ENCODE data around the gene ZDHHC9. TPM values are rescaled to one million over a fixed set of nuclear protein-coding genes. Genes with fewer than 3 reads are reported as not detected.

The ZDHHC9 gene
- 9.2 and 27.5 TPM in 2 replicates for total RNA-seq

DNA sequence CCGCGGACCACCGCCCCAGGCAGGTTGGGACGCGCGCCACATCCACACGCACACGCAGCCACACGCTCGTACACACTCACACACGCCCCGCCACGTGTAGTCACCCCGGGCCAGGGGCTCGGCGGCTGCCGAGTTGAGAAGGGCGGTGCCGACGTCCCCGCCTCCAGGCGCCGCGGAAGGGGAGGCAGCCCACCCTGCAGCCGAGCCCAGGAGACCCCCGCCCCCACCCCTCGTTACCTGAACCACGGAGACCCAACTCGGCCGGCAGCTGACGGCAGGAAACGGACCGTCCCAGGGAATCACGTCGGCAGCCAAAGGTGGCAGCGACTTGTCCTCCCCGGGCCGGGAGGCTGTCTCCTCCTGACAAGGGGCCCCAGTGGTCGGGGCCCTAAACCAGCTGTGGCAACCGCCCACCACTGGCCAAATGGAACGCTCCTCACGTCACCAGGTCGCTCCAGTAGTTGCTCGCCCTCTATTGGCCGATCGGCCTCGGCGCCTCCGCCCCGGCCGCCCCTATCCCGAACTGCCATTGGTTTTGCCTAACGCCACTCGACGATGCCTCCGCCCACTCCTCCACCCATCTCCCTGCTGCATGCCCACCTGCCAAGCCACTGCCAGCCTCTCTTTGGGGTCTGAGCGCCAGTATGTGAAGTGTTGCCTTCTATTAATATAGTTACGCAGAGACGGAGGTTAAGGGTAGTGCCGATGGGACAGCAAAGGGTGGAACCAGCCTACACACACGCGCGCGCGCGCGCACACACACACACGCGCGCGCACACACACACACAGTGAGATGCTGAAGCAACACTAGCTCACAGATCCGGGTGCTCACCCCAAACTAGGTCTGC is at the start of gene ZDHHC9:
ZDHHC9 (minus strand) TSS at position 428 of the 848 bp plus-strand sequence. CDS start 1,941 bp downstream, outside the sequence.

DNA sequence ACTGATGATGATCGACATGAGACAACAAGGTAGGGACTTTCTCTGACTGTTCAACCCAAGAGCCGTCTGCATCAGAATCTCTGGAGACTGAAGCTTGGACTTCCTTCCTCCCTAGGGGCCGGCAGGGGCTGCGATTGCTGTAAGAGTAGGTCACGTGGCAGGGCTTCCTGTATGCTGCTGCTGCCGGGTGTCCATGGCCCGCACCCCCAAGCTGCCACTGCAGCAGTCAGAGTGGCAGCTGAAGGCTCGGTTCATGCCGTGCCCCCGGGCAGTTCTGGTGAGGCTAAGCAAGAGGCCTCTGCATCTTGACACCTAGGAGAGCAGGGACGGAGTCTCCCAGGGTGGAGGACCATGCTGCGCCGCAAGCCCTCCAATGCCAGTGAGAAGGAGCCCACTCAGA is 63.9 kb downstream of the ZDHHC9 start, which contains the start of gene SASH3:
SASH3 (plus strand) TSS at position 203 of the 400 bp plus-strand sequence; CDS start at position 352, 149 bp downstream.

Other genes starting within 250 kb of the ZDHHC9 start
- 213 TPM in 2 replicates for gene APLN, start 188.9 kb downstream of the ZDHHC9 start, total RNA-seq
- not detected in 2 replicates for gene XPNPEP2, start 104.9 kb downstream of the ZDHHC9 start, total RNA-seq
- not detected in 2 replicates for gene SASH3, start 63.9 kb downstream of the ZDHHC9 start, total RNA-seq
- 15.1 and 19.5 TPM in 2 replicates for gene UTP14A, start 62.3 kb upstream of the ZDHHC9 start, total RNA-seq
- gene BCORL1, start 138.7 kb upstream of the ZDHHC9 start, total RNA-seq, result 2.4 and 5.7 TPM in 2 replicates

Data from bladder microvascular endothelial cell (primary cell).